HG03571 (cell line): ENCODE data around the gene NDRG3.
"Not testable (repeated sequence)": the region's sequence is repeated elsewhere in the genome, so short reads cannot be mapped to it uniquely, and the experiment has no call there.

Source experiments
- ATAC-seq: cut with Tn5 transposase; IDR thresholded peaks from one replicate; pipeline ENCODE4 v1.9.1; 2021; ENCODE audit not compliant: unreplicated experiment

Gene NDRG3

GRCh38 chr20:36700438-36700837 lies 45.5 kb downstream of the NDRG3 start:
- ATAC-seq, result no peak

GRCh38 chr20:36695467-36695866 lies 50.4 kb downstream of the NDRG3 start:
- ATAC-seq, result not testable (repeated sequence)

GRCh38 chr20:36688630-36689029 lies 57.3 kb downstream of the NDRG3 start:
- ATAC-seq, result no peak

- no peak for ATAC-seq
Observed at GRCh38 chr20:36687850-36688249, 58.0 kb downstream of the NDRG3 start.

- ATAC-seq, result no peak
Observed at GRCh38 chr20:36686944-36687343, 58.9 kb downstream of the NDRG3 start.

GRCh38 chr20:36686504-36686903 lies 59.4 kb downstream of the NDRG3 start:
- no peak for ATAC-seq

- no peak for ATAC-seq
Observed at GRCh38 chr20:36684747-36685146, 61.1 kb downstream of the NDRG3 start.

- ATAC-seq, result no peak
Observed at GRCh38 chr20:36682311-36682710, 63.6 kb downstream of the NDRG3 start.

- ATAC-seq, result no peak
Observed at GRCh38 chr20:36677422-36677771, 68.5 kb downstream of the NDRG3 start.

GRCh38 chr20:36676701-36677421 lies 69.0 kb downstream of the NDRG3 start:
- no peak for ATAC-seq

GRCh38 chr20:36675545-36675944 lies 70.3 kb downstream of the NDRG3 start:
- not testable (repeated sequence) for ATAC-seq

GRCh38 chr20:36672991-36673390 lies 72.9 kb downstream of the NDRG3 start:
- no peak for ATAC-seq

GRCh38 chr20:36670665-36671357 lies 75.1 kb downstream of the NDRG3 start:
- no peak for ATAC-seq

- ATAC-seq, result no peak
Observed at GRCh38 chr20:36666181-36666740, 79.6 kb downstream of the NDRG3 start.

- no peak for ATAC-seq
Observed at GRCh38 chr20:36663031-36663430, 82.9 kb downstream of the NDRG3 start.

- ATAC-seq, result no peak
Observed at GRCh38 chr20:36658300-36658699, 87.6 kb downstream of the NDRG3 start.

GRCh38 chr20:36656733-36657132 lies 89.2 kb downstream of the NDRG3 start:
- no peak for ATAC-seq

GRCh38 chr20:36655004-36655403 lies 90.9 kb downstream of the NDRG3 start:
- ATAC-seq, result no peak

- ATAC-seq, result no peak
Observed at GRCh38 chr20:36654506-36654905, 91.4 kb downstream of the NDRG3 start.

GRCh38 chr20:36653456-36653855 lies 92.4 kb downstream of the NDRG3 start:
- ATAC-seq, result no peak

- ATAC-seq, result no peak
Observed at GRCh38 chr20:36647196-36648121, 98.4 kb downstream of the NDRG3 start.
